Measurements from ENCODE around the gene GRB7.

DNA sequence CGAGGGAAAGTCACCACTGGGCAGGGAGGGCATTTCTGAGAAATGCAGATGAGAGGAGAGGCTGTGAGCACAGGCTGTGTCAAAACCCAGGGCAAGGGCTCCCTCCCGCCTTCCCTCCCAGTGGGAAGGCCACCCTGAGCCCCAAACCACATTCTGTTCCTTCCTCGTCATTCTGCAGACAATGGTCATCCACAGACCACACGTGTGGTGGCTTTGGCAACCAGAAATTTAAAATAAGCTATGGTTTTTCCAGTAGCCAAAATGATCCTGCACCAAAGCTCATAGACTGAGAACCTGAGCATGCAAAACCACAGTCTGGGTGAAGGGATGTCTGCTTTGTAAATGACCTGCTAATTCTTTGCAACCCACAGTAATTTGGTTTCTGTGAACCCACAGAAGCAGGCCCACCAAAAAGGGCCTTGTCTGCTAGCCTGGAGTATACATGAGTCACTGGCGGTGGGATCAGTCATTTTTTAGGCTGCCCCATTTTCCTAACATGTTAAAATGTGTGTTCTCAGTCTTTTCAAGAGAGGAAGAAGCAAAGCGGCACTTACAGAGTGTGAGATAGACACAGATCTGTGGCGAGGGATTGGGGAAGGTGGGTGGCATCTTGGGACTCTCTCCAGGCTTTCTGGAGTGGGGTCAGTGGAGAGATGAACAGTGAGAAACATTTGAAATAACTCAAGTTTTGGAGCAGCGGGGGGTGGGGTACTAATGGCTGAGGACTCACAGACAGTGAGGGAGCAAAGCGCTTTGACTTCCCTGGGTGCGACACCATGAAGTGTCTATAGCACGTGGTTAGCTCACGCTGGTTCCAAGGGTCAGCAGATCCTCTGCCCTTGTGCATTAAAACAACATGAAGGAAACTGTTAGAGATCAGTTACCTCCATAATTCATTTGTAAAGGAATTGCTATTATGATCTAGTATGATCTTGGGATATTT lies 20.5 kb downstream of the GRB7 start:
- TF ChIP-seq, protein P1, sequence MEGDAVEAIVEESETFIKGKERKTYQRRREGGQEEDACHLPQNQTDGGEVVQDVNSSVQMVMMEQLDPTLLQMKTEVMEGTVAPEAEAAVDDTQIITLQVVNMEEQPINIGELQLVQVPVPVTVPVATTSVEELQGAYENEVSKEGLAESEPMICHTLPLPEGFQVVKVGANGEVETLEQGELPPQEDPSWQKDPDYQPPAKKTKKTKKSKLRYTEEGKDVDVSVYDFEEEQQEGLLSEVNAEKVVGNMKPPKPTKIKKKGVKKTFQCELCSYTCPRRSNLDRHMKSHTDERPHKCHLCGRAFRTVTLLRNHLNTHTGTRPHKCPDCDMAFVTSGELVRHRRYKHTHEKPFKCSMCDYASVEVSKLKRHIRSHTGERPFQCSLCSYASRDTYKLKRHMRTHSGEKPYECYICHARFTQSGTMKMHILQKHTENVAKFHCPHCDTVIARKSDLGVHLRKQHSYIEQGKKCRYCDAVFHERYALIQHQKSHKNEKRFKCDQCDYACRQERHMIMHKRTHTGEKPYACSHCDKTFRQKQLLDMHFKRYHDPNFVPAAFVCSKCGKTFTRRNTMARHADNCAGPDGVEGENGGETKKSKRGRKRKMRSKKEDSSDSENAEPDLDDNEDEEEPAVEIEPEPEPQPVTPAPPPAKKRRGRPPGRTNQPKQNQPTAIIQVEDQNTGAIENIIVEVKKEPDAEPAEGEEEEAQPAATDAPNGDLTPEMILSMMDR (IDR thresholded peaks at IDR 0.05): no peak
- no peak for TF ChIP-seq POLR2A (IDR thresholded peaks at IDR 0.05)
- no peak for TF ChIP-seq POLR2AphosphoS5 (IDR thresholded peaks at IDR 0.05)
